GM12878 (cell line): ENCODE measurements around the gene MYO3B. TPM values are rescaled to one million over a fixed set of nuclear protein-coding genes. Genes with fewer than 3 reads are reported as not detected.
A peak's percentile ranks its signal among the peaks of the same experiment; 100 is the strongest.

Source experiments
- ATAC-seq: fragments of 200-7000 bp; cut with Tn5 transposase; 3 replicates; pipeline ENCODE4 v1.9.1; 2020; ENCODE audit warnings: mild to moderate bottlenecking, moderate library complexity
- BruUV-seq: library from RNA; stranded (reverse); fragments of 400-500 nt; replicated peaks from 2 replicates; lab custom pipeline; 2021; lab: Mats Ljungman, UMichigan
- CTCF ChIA-PET: fragments of 300-600 bp; sonication (Branson Sonifier 250); formaldehyde crosslinking; extraction: SDS; loops from one replicate; lab custom pipeline; 2021; ENCODE audit warnings: inconsistent platforms; lab: Yijun Ruan, JAX
- POLR2A ChIA-PET: fragments of 350-600 bp; formaldehyde crosslinking; extraction: SDS; loops from one replicate; lab custom pipeline; 2021; ENCODE audit warnings: inconsistent platforms; lab: Charles Lee
- RAD21 ChIA-PET: fragments of 300-600 bp; sonication (Branson Sonifier 250); formaldehyde crosslinking; loops from one replicate; lab custom pipeline; 2023; ENCODE audit warnings: antibody characterized with exemption; ENCODE audit not compliant: unreplicated experiment; lab: Charles Lee
- SMC1A ChIA-PET: fragments of 300-600 bp; sonication (Branson Sonifier 250); formaldehyde crosslinking; loops from one replicate; lab custom pipeline; 2023; ENCODE audit not compliant: unreplicated experiment, uncharacterized antibody; lab: Charles Lee
- DNase-seq: peaks from one replicate; pipeline ENCODE4 v3.0.0-alpha.2; 2011; ENCODE audit warnings: low read depth, low spot score
- FAIRE-seq: peaks from 3 replicates; lab custom pipeline; 2011; peaks lifted over from hg19 to GRCh38; lab: Jason Lieb, UNC
- H2AFZ ChIP-seq: 2 replicates; pipeline ENCODE4 v1.6.0; 2011; ENCODE audit warnings: low read depth, low read length, control low read depth; ENCODE audit not compliant: control insufficient read depth
- H3K27ac ChIP-seq: 2 replicates; pipeline ENCODE4 v1.5.1; 2011; ENCODE audit warnings: control low read depth; ENCODE audit not compliant: control insufficient read depth, insufficient read depth
- H3K27me3 ChIP-seq, 2 experiments: replicated peaks in 1 of 2; 2 replicates each; pipeline versions ENCODE4 v1.6.0 to v1.6.1; 2011; ENCODE audit warnings: low read length in 1 of 2; ENCODE audit not compliant: control insufficient read depth in 2 of 2, insufficient read depth in 2 of 2
- H3K36me3 ChIP-seq, 2 experiments: 2 replicates each; pipeline ENCODE4 v1.5.1; 2011; ENCODE audit warnings: low read length in 1 of 2; ENCODE audit not compliant: control insufficient read depth in 2 of 2, insufficient read depth in 2 of 2
- H3K4me1 ChIP-seq: 2 replicates; pipeline ENCODE4 v1.6.1; 2011; ENCODE audit warnings: mild to moderate bottlenecking, low read length, moderate library complexity, mixed read lengths; ENCODE audit not compliant: control insufficient read depth, insufficient read depth
- H3K4me2 ChIP-seq: 2 replicates; pipeline ENCODE4 v1.6.0; 2011; ENCODE audit warnings: control low read depth; ENCODE audit not compliant: control insufficient read depth, insufficient read depth
- H3K4me3 ChIP-seq: fragments of 200-600 bp; sonication (generic); 2 replicates; pipeline ENCODE4 v1.5.1; 2016
- H3K79me2 ChIP-seq: 2 replicates; pipeline ENCODE4 v1.6.0; 2011; ENCODE audit warnings: low read length; ENCODE audit not compliant: control insufficient read depth, insufficient read depth
- H3K9ac ChIP-seq: 2 replicates; pipeline ENCODE4 v1.8.0; 2011; ENCODE audit warnings: low read length, control low read depth, mixed read lengths; ENCODE audit not compliant: control insufficient read depth, insufficient read depth
- H3K9me3 ChIP-seq: replicated peaks from 3 replicates; pipeline ENCODE4 v1.5.1; 2011; ENCODE audit warnings: mild to moderate bottlenecking, low read length; ENCODE audit not compliant: control insufficient read depth, insufficient read depth
- H4K20me1 ChIP-seq: 2 replicates; pipeline ENCODE4 v1.6.0; 2011; ENCODE audit not compliant: control insufficient read depth, insufficient read depth
- BMI1 ChIP-seq: fragments of 450-650 bp; IDR thresholded peaks from 2 replicates; pipeline ENCODE4 v1.6.1; 2016; ENCODE audit warnings: mild to moderate bottlenecking, moderate library complexity, borderline replicate concordance
- EZH2 ChIP-seq: IDR thresholded peaks from 2 replicates; pipeline ENCODE4 v1.6.1; 2012; ENCODE audit warnings: low read depth, mild to moderate bottlenecking, control low read depth, inconsistent platforms, low read length, borderline replicate concordance; ENCODE audit not compliant: control insufficient read depth
- GABPA ChIP-seq: IDR thresholded peaks from 2 replicates; pipeline ENCODE4 v1.6.1; 2014; ENCODE audit warnings: antibody characterized with exemption, low read depth, mild to moderate bottlenecking, inconsistent platforms
- RELB ChIP-seq: fragments of 450-650 bp; IDR thresholded peaks from 2 replicates; pipeline ENCODE4 v1.6.1; 2017; ENCODE audit warnings: low read depth, mild to moderate bottlenecking, moderate library complexity
- SPI1 ChIP-seq: IDR thresholded peaks from 2 replicates; pipeline ENCODE4 v1.6.1; 2011; ENCODE audit warnings: low read depth, mild to moderate bottlenecking, low read length, moderate library complexity, borderline replicate concordance; ENCODE audit not compliant: insufficient read depth
- SRF ChIP-seq, 2 experiments: IDR thresholded peaks; 2 replicates each; pipeline ENCODE4 v1.6.1; 2011; ENCODE audit warnings: low read depth in 2 of 2, low read length in 2 of 2, mild to moderate bottlenecking in 1 of 2, moderate library complexity in 1 of 2
- ZNF592 ChIP-seq: fragments of 450-650 bp; IDR thresholded peaks from 2 replicates; pipeline ENCODE4 v1.6.1; 2017; ENCODE audit warnings: mild to moderate bottlenecking, moderate library complexity
- WGBS: methylation state at CpG from one replicate; pipeline ENCODE4 v1.1.6; 2016; ENCODE audit warnings: low lambda C conversion rate; ENCODE audit not compliant: insufficient replicate concordance, insufficient coverage; ENCODE audit errors: missing lambda C conversion rate; 5-methylcytosine and 5-hydroxymethylcytosine counted together
- in situ Hi-C: fragments of 300-500 bp; cut with MboI; formaldehyde crosslinking; loops from 9 replicates; pipeline ENCODE4 v1.14.3; 2018; ENCODE audit warnings: mixed read lengths
- intact Hi-C: fragments of 100-400 bp; cut with micrococcal nuclease; formaldehyde crosslinking; loops from one replicate; pipeline ENCODE4 v1.14.2; 2022; ENCODE audit not compliant: unreplicated experiment
- polyA plus RNA-seq, 11 experiments: library from polyadenylated mRNA; depleted of rRNA in 4 of 11; unstranded in 6 of 11; stranded (reverse) in 5 of 11; fragments of >200 nt; fragmentation: Nextera tagmentation in 4 of 11; fragmentation: Illumina TruSeq in 1 of 11; extraction: Ambion mirVana in 4 of 11; extraction: Trizol in 1 of 11; gene quantifications; 1 replicate in 1 of 11; 2 replicates in 10 of 11; pipeline versions ENCODE4 v1.2.1 to v1.2.3, GENCODE V29; 2011 to 2016; ENCODE audit warnings: inconsistent platforms in 2 of 11, missing spikeins in 2 of 11, low read depth in 1 of 11
- total RNA-seq, 4 experiments: library from RNA; depleted of rRNA in 3 of 4; stranded (reverse); fragments of >200 nt in 3 of 4; fragmentation: Illumina TruSeq in 1 of 4; extraction: Trizol in 1 of 4; gene quantifications; 2 replicates each; pipeline versions ENCODE4 v1.2.1 to v1.2.3, GENCODE V29; 2013 to 2021

The MYO3B gene
- total and polyA plus RNA-seq, 10 of the 15 experiments (the other 5 are each of a cell fraction or from before 2014, with no cell fraction given): 1.1 to 7.1 (median 2.1) TPM

DNA sequence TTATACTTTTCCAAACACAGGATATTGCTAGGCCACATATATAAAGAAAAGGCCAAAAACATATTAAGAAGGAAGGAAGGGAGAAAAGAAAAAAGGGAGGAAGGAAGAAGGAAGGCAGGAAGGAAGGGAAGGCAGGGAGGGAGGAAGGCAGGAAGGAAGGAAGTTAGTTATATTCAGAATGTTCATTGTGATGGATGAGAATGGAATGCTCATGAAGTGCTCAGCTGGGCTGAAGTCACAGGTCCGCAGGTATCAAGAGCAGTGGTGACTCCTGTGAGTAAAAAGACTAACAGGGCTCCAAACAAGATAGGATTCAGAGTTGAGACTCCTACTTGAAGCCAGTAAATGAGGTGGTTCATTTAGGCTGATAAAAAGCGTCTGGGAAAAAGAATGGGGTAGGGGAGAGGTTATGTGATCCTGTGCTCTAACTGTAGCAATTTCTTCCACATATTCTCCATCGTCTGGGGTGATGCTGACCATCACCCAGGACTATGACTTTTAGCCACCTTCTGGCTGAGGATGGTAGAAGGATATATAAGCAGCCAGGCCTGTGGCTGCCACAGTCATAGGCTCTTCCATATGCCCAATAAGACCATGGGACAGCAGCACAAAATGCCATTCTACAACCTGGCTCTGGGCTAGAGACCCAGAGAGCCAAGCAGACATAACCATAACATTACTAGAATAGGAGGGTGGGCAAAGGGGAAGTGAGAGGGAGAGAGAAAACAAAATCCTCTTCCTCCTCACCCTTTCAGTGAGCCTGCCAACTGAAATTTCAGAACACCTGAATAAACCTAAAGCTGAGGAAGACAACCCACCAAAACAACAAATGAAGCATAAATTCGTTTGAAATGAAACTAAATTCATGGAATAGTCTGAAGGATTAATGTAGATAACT, 173.2 kb downstream of the MYO3B start:
- no peak for TF ChIP-seq SRF (IDR thresholded peaks at IDR 0.05; ENCODE audit: low read depth in 2 of 2, low read length in 2 of 2)
- peak; percentile 33; the same call in 1 of the 2 replicates for TF ChIP-seq SPI1
- ChIA-PET POLR2A (no interaction called here), CTCF (interaction anchor here (1.7 kb wide), 1 partner anchor 27 kb away, joined by 5 read pairs; no protein-coding TSS in a partner anchor), RAD21 (no interaction called here), SMC1A (interaction anchor here (1.4 to 2.0 kb wide), 2 partner anchors 10 to 12 kb away, joined by 6 to 7 read pairs; no protein-coding TSS in a partner anchor)
- no TSS peak for BruUV-seq
- no peak overlapping the region for H3K4me3 ChIP-seq
- intact Hi-C loops (no loop called here), in situ Hi-C loops (no loop called here)
- no peaks in the 10 kb centered on the region for H3K9me3 ChIP-seq
- ATAC-seq (peak; percentile 21; the same call in 1 of the 3 replicates), FAIRE-seq (no peak), DNase-seq (no peak)
- H3K36me3 ChIP-seq: no peaks in the 10 kb centered on the region
- no peak overlapping the region for H3K9ac ChIP-seq
- no peak overlapping the region for H3K4me2 ChIP-seq
- WGBS: 20% methylated on average over 4 of the region's 4 CpGs
- peaks cover 6% of the 10 kb centered on the region; the same call in 1 of the 2 replicates for H3K4me1 ChIP-seq
- H3K79me2 ChIP-seq: no peaks in the 10 kb centered on the region
- H2AFZ ChIP-seq: no peak overlapping the region
- H3K27me3 ChIP-seq: no peaks in the 10 kb centered on the region
- no peak overlapping the region for H3K27ac ChIP-seq
- no peaks in the 10 kb centered on the region for H4K20me1 ChIP-seq

GRCh38 chr2:170353723-170354122, 175.8 kb downstream of the MYO3B start:
- no peaks in the 10 kb centered on the region for H4K20me1 ChIP-seq
- WGBS: 52% methylated on average over 2 of the region's 2 CpGs
- H3K9me3 ChIP-seq: no peaks in the 10 kb centered on the region
- no peaks in the 10 kb centered on the region for H3K27me3 ChIP-seq
- H3K36me3 ChIP-seq: no peaks in the 10 kb centered on the region
- no peak overlapping the region for H3K4me2 ChIP-seq
- intact Hi-C loops (no loop called here), in situ Hi-C loops (no loop called here)
- ChIA-PET POLR2A (no interaction called here), CTCF (interaction anchor here (1.6 kb wide), 1 partner anchor 30 kb away, joined by 5 read pairs; no protein-coding TSS in a partner anchor), SMC1A (interaction anchor here (1.2 kb wide), 1 partner anchor 20 kb away, joined by 3 read pairs; no protein-coding TSS in a partner anchor), RAD21 (interaction anchor here (1.2 kb wide), 1 partner anchor 12 kb away, joined by 5 read pairs; no protein-coding TSS in a partner anchor)
- no peak for DNase-seq
- no peak overlapping the region for H2AFZ ChIP-seq
- no peak for FAIRE-seq
- TSS peak; percentile 47 for BruUV-seq
- peaks cover 6% of the 10 kb centered on the region; the same call in 1 of the 2 replicates for H3K4me1 ChIP-seq
- H3K79me2 ChIP-seq: no peaks in the 10 kb centered on the region
- no peak overlapping the region for H3K4me3 ChIP-seq
- no peak overlapping the region for H3K9ac ChIP-seq
- no peak overlapping the region for H3K27ac ChIP-seq
- ATAC-seq: no peak
- no peak for TF ChIP-seq EZH2
- no peak for TF ChIP-seq GABPA
- no peak for TF ChIP-seq BMI1
- TF ChIP-seq RELB: no peak
- no peak for TF ChIP-seq ZNF592
